Activated CD4-positive, alpha-beta T cell treated with anti-CD3 and anti-CD28 coated beads, Interleukin-2, Interleukin-6, amounts not matched to agents 100 ng/mL and 50 ng/mL, durations not matched to agents 16 hours and 8 hours (primary cell): ENCODE results near the gene MCCC1.

Source experiments
- DNase-seq: peaks from one replicate; pipeline ENCODE4 v3.0.0-alpha.2; 2020

Gene MCCC1

GRCh38 chr3:182979674-182980191 is 119.6 kb downstream of the MCCC1 start:
- no peak for DNase-seq

GRCh38 chr3:182979103-182979673 is 120.1 kb downstream of the MCCC1 start:
- no peak for DNase-seq

- no peak for DNase-seq
Measured at GRCh38 chr3:182978387-182978786, 120.9 kb downstream of the MCCC1 start.

DNA sequence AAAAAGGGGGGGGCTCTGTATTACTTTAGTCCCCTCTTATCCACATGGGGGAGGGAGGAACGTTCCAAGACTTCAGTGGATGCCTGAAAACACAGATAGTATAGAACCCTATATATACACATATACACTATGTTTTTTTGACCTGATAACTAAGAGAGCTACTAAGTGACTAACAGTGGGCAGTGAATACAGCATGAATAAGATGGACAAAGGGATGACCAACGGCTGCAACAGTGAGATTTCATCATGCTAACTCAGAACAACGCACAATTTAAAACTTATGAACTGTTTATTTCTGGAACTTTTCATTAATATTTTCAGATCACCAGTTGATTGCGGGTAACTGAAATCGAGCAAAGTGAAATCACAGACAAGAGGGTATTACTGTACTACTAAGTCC is 126.2 kb downstream of the MCCC1 start:
- DNase-seq = no peak

DNA sequence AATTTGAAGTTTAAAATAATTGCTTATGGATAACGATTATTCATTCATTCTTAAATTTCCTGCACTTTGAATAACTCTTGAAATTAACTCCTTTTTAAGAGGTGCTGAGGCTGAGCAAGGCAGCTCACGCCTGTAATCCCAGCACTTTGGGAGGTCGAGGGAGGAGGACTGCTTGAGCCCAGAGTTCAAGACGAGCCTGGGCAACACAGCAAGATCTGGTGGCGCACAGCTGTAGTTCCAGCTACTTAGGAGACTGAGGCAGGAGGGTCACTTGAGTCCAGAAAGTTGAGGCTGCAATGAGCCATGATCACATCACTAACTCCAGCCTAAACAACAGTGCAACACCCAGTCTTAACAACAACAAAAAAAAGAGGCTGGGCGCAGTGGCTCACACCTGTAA is 126.9 kb downstream of the MCCC1 start:
- no peak for DNase-seq

- no peak for DNase-seq
Measured at GRCh38 chr3:182971637-182972036, 127.7 kb downstream of the MCCC1 start.

DNA sequence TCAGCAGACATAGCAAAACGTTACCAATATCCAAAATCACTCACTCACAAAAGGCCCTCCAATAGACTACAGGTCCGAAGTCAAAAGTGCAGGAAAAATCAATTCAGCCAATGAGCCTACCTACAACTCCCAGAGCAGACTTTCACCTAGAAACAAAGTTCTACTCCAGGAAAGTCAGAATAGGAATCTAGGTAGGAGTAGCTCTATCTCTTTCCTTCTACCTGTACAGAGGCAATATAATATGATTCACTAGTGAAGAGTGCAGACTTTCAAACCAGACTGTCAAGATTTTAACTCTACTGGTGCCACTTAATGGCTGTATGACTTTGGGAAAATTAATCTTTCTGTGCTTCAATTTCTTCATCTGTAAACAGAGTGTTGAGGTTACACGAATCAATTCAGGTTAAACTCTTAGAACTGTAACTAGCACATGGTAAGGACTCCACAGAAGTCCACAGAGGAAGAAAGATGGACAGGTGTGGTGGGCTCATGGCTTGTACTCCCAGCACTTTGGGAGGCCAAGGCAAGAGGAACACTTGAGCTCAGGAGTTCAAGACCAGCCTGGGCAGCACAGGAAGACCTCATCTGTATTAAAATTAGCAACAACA is 128.4 kb downstream of the MCCC1 start:
- DNase-seq = no peak

GRCh38 chr3:182969853-182970252 is 129.4 kb downstream of the MCCC1 start:
- DNase-seq = no peak

DNA sequence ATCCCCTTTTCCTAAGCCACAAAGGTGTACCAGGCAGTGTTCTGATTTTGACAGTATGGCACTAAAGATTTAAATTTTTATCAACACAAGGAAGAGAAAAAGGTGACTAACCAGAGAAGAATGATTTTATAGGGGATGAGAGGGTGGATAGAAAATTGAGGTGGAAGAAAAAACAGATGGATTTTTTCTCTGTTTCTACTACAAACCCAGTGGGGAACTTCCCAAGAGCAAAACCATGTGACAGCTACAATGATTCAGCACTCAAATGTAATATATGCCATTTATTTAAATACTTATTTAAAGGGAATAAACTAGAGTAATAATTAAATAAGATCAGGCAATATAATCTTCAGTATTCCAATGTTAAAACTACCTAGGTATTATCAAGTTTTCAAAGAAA is 130.0 kb downstream of the MCCC1 start:
- no peak for DNase-seq

GRCh38 chr3:182967218-182968204 is 131.8 kb downstream of the MCCC1 start:
- peak; percentile 67 for DNase-seq

- DNase-seq = no peak
Measured at GRCh38 chr3:182965861-182966366, 133.4 kb downstream of the MCCC1 start.
